ENCODE results near the gene CIAPIN1.

DNA sequence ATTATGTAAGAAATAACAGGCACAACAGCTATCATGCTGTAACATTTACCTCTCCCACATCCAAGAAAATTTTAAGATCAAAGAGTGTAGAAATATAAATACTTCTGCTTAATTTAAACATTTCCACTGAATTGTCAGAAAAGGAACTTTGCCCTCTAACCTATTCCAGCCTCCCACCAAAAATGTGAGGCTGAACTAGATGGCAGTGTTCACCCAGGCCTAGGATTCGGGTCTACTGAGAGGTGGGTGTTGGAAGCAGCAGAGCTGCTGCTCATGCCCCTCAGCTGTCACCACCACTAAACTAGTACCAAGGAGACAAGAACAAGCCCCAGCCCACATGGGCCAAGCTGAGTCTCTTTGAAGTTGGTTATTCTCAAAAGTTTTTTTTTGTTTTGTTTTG, 11.3 kb downstream of the CIAPIN1 start:
- TF ChIP-seq CTCF (IDR thresholded peaks at IDR 0.05; ENCODE audit: insufficient read depth, low read length, poor library complexity, severe bottlenecking) = no peak
- TF ChIP-seq EZH2phosphoT487 (conservative IDR thresholded peaks at IDR 0.05; ENCODE audit: low read length) = no peak
